HCT116 (cell line): Measurements from ENCODE around the gene FES. TPM values are rescaled to one million over a fixed set of nuclear protein-coding genes. Genes with fewer than 3 reads are reported as not detected.

Source experiments
- ATAC-seq: fragments of 200-7000 bp; cut with Tn5 transposase; 2 replicates; pipeline ENCODE4 v1.9.1; 2020; ENCODE audit warnings: mild to moderate bottlenecking, moderate library complexity
- BruUV-seq: library from RNA; stranded (reverse); fragments of 400-500 nt; replicated peaks from 2 replicates; lab custom pipeline; 2021; lab: Mats Ljungman, UMichigan
- CTCF ChIA-PET: fragments of 300-600 bp; sonication (Branson Sonifier 250); formaldehyde crosslinking; loops from one replicate; lab custom pipeline; 2021; ENCODE audit warnings: antibody characterized with exemption; lab: Charles Lee
- POLR2A ChIA-PET: fragments of 300-600, 350-600 bp; sonication (Branson Sonifier 250); formaldehyde crosslinking; loops from one replicate; lab custom pipeline; 2021; ENCODE audit warnings: antibody characterized with exemption; lab: Charles Lee
- RAD21 ChIA-PET, 2 experiments: fragments of 300-600 bp; sonication (Branson Sonifier 250); formaldehyde crosslinking; loops; one replicate each; lab custom pipeline; 2023; ENCODE audit warnings: low total read pairs in 2 of 2; ENCODE audit not compliant: uncharacterized antibody in 2 of 2, unreplicated experiment in 2 of 2, low non-redundant PET in 1 of 2; lab: Charles Lee
- DNase-seq: peaks from one replicate; pipeline ENCODE4 v3.0.0-alpha.2; 2010; ENCODE audit warnings: low read depth, low spot score
- H2AFZ ChIP-seq: fragments of 200-600 bp; shearing (Covaris generic), sonication (generic); 2 replicates; pipeline ENCODE4 v1.6.1; 2017; ENCODE audit warnings: low read depth, mixed run types, mixed read lengths, antibody characterized with exemption, low read length; ENCODE audit not compliant: poor library complexity, severe bottlenecking
- H3K27ac ChIP-seq: 2 replicates; pipeline ENCODE4 v1.5.1; 2012; ENCODE audit warnings: low read depth, low read length
- H3K27me3 ChIP-seq: fragments of 200-600 bp; sonication (generic); 2 replicates; pipeline ENCODE4 v1.6.1; 2016; ENCODE audit warnings: mixed run types, low read length, mixed read lengths; ENCODE audit not compliant: insufficient read depth
- H3K36me3 ChIP-seq, 2 experiments: fragments of 200-500 bp in 1 of 2; fragments of 200-600 bp in 1 of 2; sonication (Bioruptor generic) in 1 of 2; sonication (generic) in 1 of 2; 2 replicates each; pipeline versions ENCODE4 v1.5.1 to v1.6.1; 2014 to 2016; ENCODE audit warnings: low read length in 2 of 2, inconsistent platforms in 1 of 2, mixed read lengths in 1 of 2, mixed run types in 1 of 2; ENCODE audit not compliant: insufficient read depth in 2 of 2, control insufficient read depth in 1 of 2
- H3K4me1 ChIP-seq, 2 experiments: fragments of 200-600 bp in 1 of 2; sonication (generic) in 1 of 2; 2 replicates each; pipeline versions ENCODE4 v1.5.1 to v1.6.1; 2012 to 2017; ENCODE audit warnings: low read length in 2 of 2, inconsistent platforms in 1 of 2, mild to moderate bottlenecking in 1 of 2, mixed read lengths in 1 of 2, mixed run types in 1 of 2, moderate library complexity in 1 of 2; ENCODE audit not compliant: insufficient read depth in 2 of 2, control insufficient read depth in 1 of 2
- H3K4me2 ChIP-seq: fragments of 200-600 bp; sonication (generic); 2 replicates; pipeline ENCODE4 v1.6.1; 2017; ENCODE audit warnings: mixed run types, low read length, mixed read lengths
- H3K4me3 ChIP-seq, 2 experiments: fragments of 200-600 bp in 1 of 2; sonication (generic) in 1 of 2; replicated peaks in 1 of 2; 2 replicates each; pipeline ENCODE4 v1.5.1; 2011 to 2016; ENCODE audit warnings: low read length in 2 of 2, control low read depth in 1 of 2, low read depth in 1 of 2, mild to moderate bottlenecking in 1 of 2, mixed read lengths in 1 of 2, mixed run types in 1 of 2
- H3K79me2 ChIP-seq: fragments of 200-600 bp; sonication (generic); 2 replicates; pipeline ENCODE4 v1.6.1; 2017; ENCODE audit warnings: mild to moderate bottlenecking, mixed run types, low read length, moderate library complexity, mixed read lengths; ENCODE audit not compliant: insufficient read depth
- H3K9ac ChIP-seq: fragments of 200-600 bp; sonication (generic); 2 replicates; pipeline ENCODE4 v1.6.1; 2016; ENCODE audit warnings: low read length, mixed read lengths
- H3K9me2 ChIP-seq: fragments of 200-600 bp; sonication (generic), shearing (Covaris generic); 2 replicates; pipeline ENCODE4 v1.6.1; 2017; ENCODE audit warnings: mixed run types, mild to moderate bottlenecking, moderate library complexity; ENCODE audit not compliant: insufficient read depth
- H3K9me3 ChIP-seq, 2 experiments: fragments of 200-500 bp in 1 of 2; fragments of 200-600 bp in 1 of 2; sonication (Bioruptor generic) in 1 of 2; sonication (generic) in 1 of 2; 2 replicates each; pipeline ENCODE4 v1.6.1; 2014 to 2017; ENCODE audit warnings: low read length in 2 of 2, mixed read lengths in 2 of 2, inconsistent platforms in 1 of 2, low read depth in 1 of 2, mild to moderate bottlenecking in 1 of 2, mixed run types in 1 of 2, moderate library complexity in 1 of 2; ENCODE audit not compliant: control insufficient read depth in 1 of 2, insufficient read depth in 1 of 2
- H4K20me1 ChIP-seq: fragments of 200-600 bp; sonication (generic), shearing (Covaris generic); 2 replicates; pipeline ENCODE4 v1.6.1; 2017; ENCODE audit warnings: mixed run types, mild to moderate bottlenecking, moderate library complexity; ENCODE audit not compliant: insufficient read depth
- CBX3 ChIP-seq: IDR thresholded peaks from 2 replicates; pipeline ENCODE4 v1.6.1; 2012; ENCODE audit warnings: low read depth
- EZH2 ChIP-seq: fragments of 200-600 bp; sonication (generic); IDR thresholded peaks from 2 replicates; pipeline ENCODE4 v1.6.1; 2017; ENCODE audit warnings: antibody characterized with exemption, mixed run types
- EZH2phosphoT487 ChIP-seq: fragments of 200-600 bp; IDR thresholded peaks from 2 replicates; pipeline ENCODE4 v1.6.1; 2018; ENCODE audit warnings: antibody characterized with exemption, borderline replicate concordance
- JUND ChIP-seq: IDR thresholded peaks from 2 replicates; pipeline ENCODE4 v1.6.1; 2012
- POLR2A ChIP-seq: IDR thresholded peaks from 2 replicates; pipeline ENCODE4 v1.7.0; 2011; ENCODE audit warnings: borderline replicate concordance; ENCODE audit not compliant: insufficient read depth, insufficient read length; ENCODE audit errors: extremely low read depth
- POLR2AphosphoS5 ChIP-seq: IDR thresholded peaks from 2 replicates; pipeline ENCODE4 v1.6.1; 2011; ENCODE audit warnings: mild to moderate bottlenecking, low read depth, low read length, moderate library complexity
- RAD21 ChIP-seq: IDR thresholded peaks from 2 replicates; pipeline ENCODE4 v1.6.1; 2012; ENCODE audit warnings: low read depth, mild to moderate bottlenecking
- SIN3A ChIP-seq: IDR thresholded peaks from 2 replicates; pipeline ENCODE4 v1.6.1; 2012; ENCODE audit warnings: low read depth
- SP1 ChIP-seq: IDR thresholded peaks from 2 replicates; pipeline ENCODE4 v1.6.1; 2012; ENCODE audit warnings: low read depth
- SRF ChIP-seq: IDR thresholded peaks from 2 replicates; pipeline ENCODE4 v1.6.1; 2012; ENCODE audit warnings: low read depth
- TCF7L2 ChIP-seq: IDR thresholded peaks from 2 replicates; pipeline ENCODE4 v1.7.0; 2011; ENCODE audit warnings: borderline replicate concordance, inconsistent platforms; ENCODE audit not compliant: insufficient read depth, insufficient read length; ENCODE audit errors: extremely low read depth
- YY1 ChIP-seq: IDR thresholded peaks from 2 replicates; pipeline ENCODE4 v1.6.1; 2011; ENCODE audit warnings: low read length, low read depth, moderate library complexity, mild to moderate bottlenecking; ENCODE audit not compliant: insufficient replicate concordance; ENCODE audit errors: extremely low read depth
- ZFX ChIP-seq: fragments of 450-650 bp; IDR thresholded peaks from 2 replicates; pipeline ENCODE4 v1.6.1; 2017
- ZNF274 ChIP-seq: fragments of 200-500 bp; sonication (Bioruptor generic); IDR thresholded peaks from 2 replicates; pipeline ENCODE4 v1.6.1; 2014; ENCODE audit warnings: mild to moderate bottlenecking, low read depth, low read length, inconsistent platforms
- intact Hi-C: fragments of 100-400 bp; cut with micrococcal nuclease; formaldehyde crosslinking; loops from 2 replicates; pipeline ENCODE4 v1.10.0; 2022
- total RNA-seq: library from RNA; stranded (reverse); gene quantifications from one replicate; pipeline ENCODE4 v1.2.1, GENCODE V29; 2021; ENCODE audit not compliant: unreplicated experiment
- TF ChIP-seq, protein P1 (sequence below): IDR thresholded peaks from 2 replicates; pipeline ENCODE4 v1.6.1; 2011; ENCODE audit warnings: mild to moderate bottlenecking, low read length, moderate library complexity; ENCODE audit not compliant: insufficient replicate concordance; ENCODE audit errors: extremely low read depth
- TF ChIP-seq, protein P2 (sequence below): IDR thresholded peaks from 2 replicates; pipeline ENCODE4 v1.6.1; 2012

FES gene
- total RNA-seq, 1 experiment from 2014 or later: 5.3 TPM

DNA sequence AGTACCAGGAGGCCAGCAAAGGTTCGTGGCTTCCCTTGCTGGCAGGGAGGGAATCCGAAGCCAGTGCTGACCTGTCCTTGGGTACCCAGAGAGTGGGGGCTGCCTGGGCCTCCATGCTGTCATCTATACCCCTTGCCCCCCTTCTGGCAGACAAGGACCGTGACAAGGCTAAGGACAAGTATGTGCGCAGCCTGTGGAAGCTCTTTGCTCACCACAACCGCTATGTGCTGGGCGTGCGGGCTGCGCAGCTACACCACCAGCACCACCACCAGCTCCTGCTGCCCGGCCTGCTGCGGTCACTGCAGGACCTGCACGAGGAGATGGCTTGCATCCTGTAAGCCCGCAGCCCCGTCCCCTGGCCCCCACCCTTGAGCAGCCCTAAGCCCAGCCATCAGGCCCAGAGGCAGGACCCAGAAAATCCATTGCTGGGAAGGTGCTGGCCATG lies 2.8 kb downstream of the FES start:
- Histone ChIP-seq H3K36me3 (no peaks in the 10 kb centered on the region), H3K27me3 (no peaks in the 10 kb centered on the region), H3K4me1 (peaks cover 0 to 3% of the 10 kb centered on the region in 2 experiments; a peak in 1 of 4 replicates), H4K20me1 (no peaks in the 10 kb centered on the region), H3K4me2 (no peak overlapping the region)
- ATAC-seq: no peak
- BruUV-seq: no TSS peak
- CTCF ChIA-PET: interaction anchor here (1.6 to 2.8 kb wide), 3 partner anchors 237 to 594 kb away, joined by 7 to 18 read pairs (median 15); no protein-coding TSS in a partner anchor
- TF ChIP-seq JUND (no peak), EZH2 (no peak), ZFX (no peak), POLR2AphosphoS5 (no peak), RAD21 (no peak)
- TF ChIP-seq, protein P1, sequence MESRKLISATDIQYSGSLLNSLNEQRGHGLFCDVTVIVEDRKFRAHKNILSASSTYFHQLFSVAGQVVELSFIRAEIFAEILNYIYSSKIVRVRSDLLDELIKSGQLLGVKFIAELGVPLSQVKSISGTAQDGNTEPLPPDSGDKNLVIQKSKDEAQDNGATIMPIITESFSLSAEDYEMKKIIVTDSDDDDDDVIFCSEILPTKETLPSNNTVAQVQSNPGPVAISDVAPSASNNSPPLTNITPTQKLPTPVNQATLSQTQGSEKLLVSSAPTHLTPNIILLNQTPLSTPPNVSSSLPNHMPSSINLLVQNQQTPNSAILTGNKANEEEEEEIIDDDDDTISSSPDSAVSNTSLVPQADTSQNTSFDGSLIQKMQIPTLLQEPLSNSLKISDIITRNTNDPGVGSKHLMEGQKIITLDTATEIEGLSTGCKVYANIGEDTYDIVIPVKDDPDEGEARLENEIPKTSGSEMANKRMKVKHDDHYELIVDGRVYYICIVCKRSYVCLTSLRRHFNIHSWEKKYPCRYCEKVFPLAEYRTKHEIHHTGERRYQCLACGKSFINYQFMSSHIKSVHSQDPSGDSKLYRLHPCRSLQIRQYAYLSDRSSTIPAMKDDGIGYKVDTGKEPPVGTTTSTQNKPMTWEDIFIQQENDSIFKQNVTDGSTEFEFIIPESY: no peak
- TF ChIP-seq, all 23 proteins: peak for 0
- ChIA-PET POLR2A (no interaction called here), RAD21 (interaction anchor here in 1 of 2 experiments (2.2 kb wide), 1 partner anchor 239 kb away, joined by 6 read pairs; no protein-coding TSS in a partner anchor)
- no peak overlapping the region for H3K4me3 ChIP-seq
- no peak for DNase-seq
- intact Hi-C loops: loop anchor here (5.0 kb wide), 1 partner anchor 405 kb away; no protein-coding TSS in a partner anchor
- no peaks in the 10 kb centered on the region for H3K9me3 ChIP-seq
- no peaks in the 10 kb centered on the region for H3K79me2 ChIP-seq
- no peak overlapping the region for H3K27ac ChIP-seq
- no peak overlapping the region for H3K9ac ChIP-seq
- no peaks in the 10 kb centered on the region for H3K9me2 ChIP-seq
- no peak overlapping the region for H2AFZ ChIP-seq

DNA sequence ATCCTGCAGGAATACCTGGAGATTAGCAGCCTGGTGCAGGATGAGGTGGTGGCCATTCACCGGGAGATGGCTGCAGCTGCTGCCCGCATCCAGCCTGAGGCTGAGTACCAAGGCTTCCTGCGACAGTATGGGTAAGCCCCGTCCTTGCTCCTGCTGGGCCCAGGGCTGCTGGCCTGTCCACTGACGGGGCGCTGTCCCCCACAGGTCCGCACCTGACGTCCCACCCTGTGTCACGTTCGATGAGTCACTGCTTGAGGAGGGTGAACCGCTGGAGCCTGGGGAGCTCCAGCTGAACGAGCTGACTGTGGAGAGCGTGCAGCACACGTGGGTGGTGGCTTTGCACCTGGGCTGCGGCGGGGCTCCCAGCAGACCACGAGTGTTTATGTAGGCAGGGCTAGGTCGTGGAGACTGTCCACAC lies 5.0 kb downstream of the FES start:
- ATAC-seq: no peak
- intact Hi-C loops: loop anchor here (5.0 kb wide), 1 partner anchor 407 kb away; no protein-coding TSS in a partner anchor
- Histone ChIP-seq H3K27me3 (no peaks in the 10 kb centered on the region), H3K4me3 (no peak overlapping the region), H3K4me1 (peaks cover 0 to 18% of the 10 kb centered on the region in 2 experiments; a peak in 2 of 4 replicates), H3K9me2 (no peaks in the 10 kb centered on the region), H3K27ac (no peak overlapping the region), H3K36me3 (no peaks in the 10 kb centered on the region), H3K9me3 (no peaks in the 10 kb centered on the region), H4K20me1 (no peaks in the 10 kb centered on the region), H3K4me2 (no peak overlapping the region), H3K9ac (no peak overlapping the region)
- ChIA-PET RAD21 (interaction anchor here in 1 of 2 experiments (0.6 kb wide), 1 partner anchor 13 kb away, joined by 3 read pairs; no protein-coding TSS in a partner anchor), POLR2A (no interaction called here), CTCF (interaction anchor here (1.2 kb wide), 1 partner anchor 42 kb away, joined by 3 read pairs; no protein-coding TSS in a partner anchor)
- no peak for DNase-seq
- no TSS peak for BruUV-seq
- TF ChIP-seq EZH2phosphoT487: no peak
- no peak for TF ChIP-seq YY1
- no peak for TF ChIP-seq CBX3
- TF ChIP-seq ZFX: no peak
- no peak for TF ChIP-seq ZNF274
- TF ChIP-seq JUND: no peak
- TF ChIP-seq, protein P2, sequence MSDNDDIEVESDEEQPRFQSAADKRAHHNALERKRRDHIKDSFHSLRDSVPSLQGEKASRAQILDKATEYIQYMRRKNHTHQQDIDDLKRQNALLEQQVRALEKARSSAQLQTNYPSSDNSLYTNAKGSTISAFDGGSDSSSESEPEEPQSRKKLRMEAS: no peak
- TF ChIP-seq TCF7L2: no peak
- no peak for TF ChIP-seq SP1
- no peak for TF ChIP-seq SIN3A
- TF ChIP-seq SRF: no peak
- no peak for TF ChIP-seq POLR2A
- TF ChIP-seq, all 23 proteins: peak for 0
- Histone ChIP-seq H3K79me2 (no peaks in the 10 kb centered on the region), H2AFZ (no peak overlapping the region)
